PC-9 (cell line): Measurements from ENCODE around the gene CBX1. TPM values are rescaled to one million over a fixed set of nuclear protein-coding genes. Genes with fewer than 3 reads are reported as not detected.

ENCODE experiments used
- BruUV-seq: library from RNA; stranded (reverse); fragments of 400-500 nt; replicated peaks from 2 replicates; lab custom pipeline; 2021; lab: Mats Ljungman, UMichigan
- CTCF ChIA-PET: fragments of 300-600 bp; sonication (Branson Sonifier 250); formaldehyde crosslinking; loops from one replicate; lab custom pipeline; 2022; ENCODE audit warnings: antibody characterized with exemption; lab: Charles Lee
- POLR2A ChIA-PET: fragments of 300-600 bp; sonication (Branson Sonifier 250); formaldehyde crosslinking; loops from one replicate; lab custom pipeline; 2022; ENCODE audit warnings: antibody characterized with exemption; ENCODE audit not compliant: unreplicated experiment; lab: Charles Lee
- DNase-seq, 2 experiments: peaks; one replicate each; pipeline versions ENCODE4 v3.0.0 to v3.0.0-alpha.2; 2015 to 2022; ENCODE audit warnings: mixed read lengths in 1 of 2
- H2AFZ ChIP-seq: fragments of 200-600 bp; sonication (generic); 2 replicates; pipeline ENCODE4 v1.8.1; 2017; ENCODE audit warnings: antibody characterized with exemption
- H3F3A ChIP-seq: fragments of 200-600 bp; sonication (generic); 2 replicates; pipeline ENCODE4 v1.8.1; 2017; ENCODE audit warnings: antibody characterized with exemption, mild to moderate bottlenecking, low read depth; ENCODE audit not compliant: insufficient read depth
- H3K27ac ChIP-seq: fragments of 200-600 bp; sonication (generic); 2 replicates; pipeline ENCODE4 v1.6.1; 2016; ENCODE audit warnings: mixed run types
- H3K27me3 ChIP-seq: fragments of 200-600 bp; sonication (generic); 2 replicates; pipeline ENCODE4 v1.6.1; 2016; ENCODE audit warnings: low read depth, mixed run types; ENCODE audit not compliant: insufficient read depth
- H3K36me3 ChIP-seq: fragments of 200-600 bp; sonication (generic); 2 replicates; pipeline ENCODE4 v1.6.1; 2016; ENCODE audit warnings: low read depth, mixed run types
- H3K4me1 ChIP-seq: fragments of 200-600 bp; sonication (generic); replicated peaks from 2 replicates; pipeline ENCODE4 v1.6.1; 2016; ENCODE audit warnings: mixed run types; ENCODE audit not compliant: insufficient read depth
- H3K4me2 ChIP-seq: fragments of 200-600 bp; sonication (generic); 2 replicates; pipeline ENCODE4 v1.6.1; 2017; ENCODE audit warnings: mixed run types
- H3K4me3 ChIP-seq: fragments of 200-600 bp; sonication (generic); 2 replicates; pipeline ENCODE4 v1.6.1; 2016; ENCODE audit warnings: mixed run types
- H3K79me2 ChIP-seq: fragments of 200-600 bp; sonication (generic); 2 replicates; pipeline ENCODE4 v1.6.1; 2017; ENCODE audit warnings: low read depth, mixed run types
- H3K9me2 ChIP-seq: fragments of 200-600 bp; sonication (generic); 2 replicates; pipeline ENCODE4 v1.8.1; 2017; ENCODE audit warnings: mild to moderate bottlenecking; ENCODE audit not compliant: insufficient read depth
- H3K9me3 ChIP-seq: fragments of 200-600 bp; sonication (generic); 2 replicates; pipeline ENCODE4 v1.8.1; 2016; ENCODE audit warnings: low read depth; ENCODE audit not compliant: insufficient read depth
- H4K20me1 ChIP-seq: fragments of 200-600 bp; sonication (generic); 2 replicates; pipeline ENCODE4 v1.8.1; 2017; ENCODE audit not compliant: insufficient read depth
- CTCF ChIP-seq: fragments of 200-600 bp; sonication (generic); conservative IDR thresholded peaks from 2 replicates; pipeline ENCODE4 v1.6.1; 2017; ENCODE audit warnings: mixed run types, antibody characterized with exemption, mild to moderate bottlenecking, moderate library complexity
- EZH2 ChIP-seq: fragments of 200-600 bp; sonication (generic); IDR thresholded peaks from 2 replicates; pipeline ENCODE4 v1.8.0; 2017; ENCODE audit warnings: antibody characterized with exemption, low read depth
- intact Hi-C: fragments of 100-400 bp; cut with micrococcal nuclease; formaldehyde crosslinking; loops from one replicate; pipeline ENCODE4 v1.10.0; 2022; ENCODE audit not compliant: unreplicated experiment
- total RNA-seq: library from RNA; stranded (reverse); gene quantifications from 2 replicates; pipeline ENCODE4 v1.2.3, GENCODE V29; 2021

Gene CBX1
- total RNA-seq, 1 experiment from 2014 or later = 93.9 TPM

- H3K27me3 ChIP-seq = no peaks in the 10 kb centered on the region
- no peak overlapping the region for H3K4me3 ChIP-seq
- H3K36me3 ChIP-seq = peaks cover 26% of the 10 kb centered on the region; the same call in 1 of the 2 replicates
- H3F3A ChIP-seq = peaks cover 43% of the 10 kb centered on the region
- DNase-seq = no peak
- no peak overlapping the region for H2AFZ ChIP-seq
- H3K79me2 ChIP-seq = no peaks in the 10 kb centered on the region
- no peaks in the 10 kb centered on the region for H3K9me3 ChIP-seq
- ChIA-PET CTCF (interaction anchor here (0.6 kb wide), 1 partner anchor 106 kb away, joined by 3 read pairs; no protein-coding TSS in a partner anchor), POLR2A (no interaction called here)
- no TSS peak for BruUV-seq
- H3K4me1 ChIP-seq = no peaks in the 10 kb centered on the region; the same call in 1 of the 2 replicates
- H4K20me1 ChIP-seq = no peaks in the 10 kb centered on the region; the same call in 1 of the 2 replicates
- H3K9me2 ChIP-seq = no peaks in the 10 kb centered on the region
- no peak overlapping the region for H3K4me2 ChIP-seq
- no peak overlapping the region for H3K27ac ChIP-seq
- intact Hi-C loops = no loop called here
- TF ChIP-seq EZH2 = no peak
- no peak for TF ChIP-seq CTCF
Measured at GRCh38 chr17:48064638-48065037, 36.6 kb downstream of the CBX1 start.

GRCh38 chr17:48062273-48062672 lies 39.0 kb downstream of the CBX1 start:
- intact Hi-C loops = no loop called here
- CTCF ChIA-PET = no interaction called here

DNA sequence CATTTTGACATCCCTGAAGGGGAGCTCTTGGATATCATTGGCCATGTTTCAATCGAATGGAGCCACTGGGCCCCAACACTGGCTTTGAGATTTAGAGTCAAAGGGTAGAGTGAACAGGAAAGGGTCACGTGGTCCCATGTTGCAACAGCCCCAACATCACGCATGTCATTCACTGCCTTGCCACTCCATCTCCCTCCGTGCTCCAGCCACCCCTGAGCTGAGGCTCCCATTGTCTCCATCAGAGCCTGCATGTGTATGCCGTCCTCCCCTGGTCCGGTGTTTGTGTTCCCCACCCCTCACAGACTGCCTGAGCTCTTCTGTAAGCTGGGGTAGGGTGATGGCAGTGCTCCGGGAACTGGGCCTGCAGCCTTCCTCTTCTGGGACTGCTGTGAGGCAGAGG lies 41.0 kb downstream of the CBX1 start:
- Histone ChIP-seq H3K9me2 (no peaks in the 10 kb centered on the region), H3K79me2 (peaks cover 7% of the 10 kb centered on the region; the same call in 1 of the 2 replicates), H3K4me3 (no peak overlapping the region), H3K27ac (no peak overlapping the region), H2AFZ (no peak overlapping the region), H4K20me1 (no peaks in the 10 kb centered on the region), H3F3A (peaks cover 36% of the 10 kb centered on the region), H3K4me2 (no peak overlapping the region), H3K9me3 (no peaks in the 10 kb centered on the region), H3K36me3 (peaks cover 49% of the 10 kb centered on the region), H3K27me3 (no peaks in the 10 kb centered on the region), H3K4me1 (peaks cover 11% of the 10 kb centered on the region)
- no peak for DNase-seq
- no peak for TF ChIP-seq EZH2
- TF ChIP-seq CTCF = no peak
- intact Hi-C loops = no loop called here
- CTCF ChIA-PET = interaction anchor here (0.6 kb wide), 1 partner anchor 19 kb away, joined by 17 read pairs; no protein-coding TSS in a partner anchor
- POLR2A ChIA-PET = interaction anchor here (0.6 kb wide), 1 partner anchor 36 kb away, joined by 5 read pairs; no protein-coding TSS in a partner anchor
- no TSS peak for BruUV-seq

More at GRCh38 chr17:48062273-48062672, 39.0 kb downstream of the CBX1 start:
- H4K20me1 ChIP-seq = no peaks in the 10 kb centered on the region
- H3K4me1 ChIP-seq = no peaks in the 10 kb centered on the region
- peaks cover 33% of the 10 kb centered on the region for H3F3A ChIP-seq
- H3K4me3 ChIP-seq = no peak overlapping the region
- no peaks in the 10 kb centered on the region for H3K79me2 ChIP-seq
- no TSS peak for BruUV-seq
- H3K9me2 ChIP-seq = no peaks in the 10 kb centered on the region
- H3K4me2 ChIP-seq = no peak overlapping the region
- H3K27me3 ChIP-seq = no peaks in the 10 kb centered on the region
- no peaks in the 10 kb centered on the region for H3K9me3 ChIP-seq
- POLR2A ChIA-PET = no interaction called here
- TF ChIP-seq CTCF (no peak), EZH2 (no peak)
- H2AFZ ChIP-seq = no peak overlapping the region
- H3K27ac ChIP-seq = no peak overlapping the region
- H3K36me3 ChIP-seq = peaks cover 37% of the 10 kb centered on the region
- DNase-seq = no peak
